HG02884 (cell line): ENCODE results near the gene PINK1.

Experiments
- ATAC-seq: cut with Tn5 transposase; IDR thresholded peaks from one replicate; pipeline ENCODE4 v1.9.1; 2021; ENCODE audit warnings: mild to moderate bottlenecking, moderate library complexity; ENCODE audit not compliant: unreplicated experiment

Gene PINK1

DNA sequence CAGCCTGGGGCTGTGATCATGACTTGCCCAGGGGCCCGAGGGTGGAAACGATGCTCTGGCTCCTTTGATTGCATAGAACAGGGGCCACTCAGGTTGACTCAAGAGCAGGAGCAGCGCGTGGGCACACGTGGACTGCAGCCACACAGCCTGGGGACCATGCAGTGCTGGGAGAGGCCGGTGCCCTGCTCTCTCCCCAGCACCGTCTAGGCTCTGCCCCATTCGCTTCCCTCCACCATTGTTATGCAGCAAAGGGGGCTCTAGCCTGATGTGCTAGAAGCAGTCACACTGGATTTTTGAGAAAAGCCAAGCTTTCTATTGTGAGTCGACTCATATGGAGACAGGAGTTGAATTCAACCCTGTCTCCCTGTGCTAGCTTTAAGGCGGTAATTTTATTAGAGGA is 8.7 kb downstream of the PINK1 start:
- no peak for ATAC-seq

DNA sequence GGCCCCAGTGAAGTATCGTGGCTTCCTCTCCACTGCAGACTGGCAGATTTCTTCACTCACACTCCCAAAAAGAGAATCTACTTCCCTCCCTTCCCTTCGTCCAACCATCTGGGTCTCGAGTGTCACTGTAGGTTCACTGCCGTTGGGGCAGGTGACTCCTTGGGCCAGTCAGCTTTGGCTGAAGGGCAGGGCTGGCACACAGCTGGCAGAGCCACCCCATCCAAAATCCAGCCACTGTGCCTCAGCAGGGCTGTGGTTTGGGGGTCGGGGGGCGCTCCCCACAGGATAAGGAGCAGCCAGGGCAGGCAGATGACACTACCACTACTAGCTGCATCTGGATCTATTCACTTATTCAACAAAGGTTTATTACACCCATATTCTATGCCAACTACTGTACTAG is 9.8 kb downstream of the PINK1 start:
- ATAC-seq, result no peak

DNA sequence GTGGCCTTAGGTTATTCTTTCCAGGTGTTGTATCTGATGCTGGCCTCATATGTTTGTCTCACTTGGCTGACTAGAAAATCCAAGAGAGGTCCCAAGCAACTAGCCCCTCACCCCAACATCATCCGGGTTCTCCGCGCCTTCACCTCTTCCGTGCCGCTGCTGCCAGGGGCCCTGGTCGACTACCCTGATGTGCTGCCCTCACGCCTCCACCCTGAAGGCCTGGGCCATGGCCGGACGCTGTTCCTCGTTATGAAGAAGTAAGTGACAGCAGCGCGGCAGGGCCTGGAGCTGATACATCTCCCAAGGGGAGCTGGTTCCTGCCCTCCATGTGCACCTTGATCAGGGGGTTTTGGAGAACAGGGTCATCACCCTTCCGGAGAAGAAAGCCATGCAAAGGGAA is 11.2 kb downstream of the PINK1 start:
- no peak for ATAC-seq

DNA sequence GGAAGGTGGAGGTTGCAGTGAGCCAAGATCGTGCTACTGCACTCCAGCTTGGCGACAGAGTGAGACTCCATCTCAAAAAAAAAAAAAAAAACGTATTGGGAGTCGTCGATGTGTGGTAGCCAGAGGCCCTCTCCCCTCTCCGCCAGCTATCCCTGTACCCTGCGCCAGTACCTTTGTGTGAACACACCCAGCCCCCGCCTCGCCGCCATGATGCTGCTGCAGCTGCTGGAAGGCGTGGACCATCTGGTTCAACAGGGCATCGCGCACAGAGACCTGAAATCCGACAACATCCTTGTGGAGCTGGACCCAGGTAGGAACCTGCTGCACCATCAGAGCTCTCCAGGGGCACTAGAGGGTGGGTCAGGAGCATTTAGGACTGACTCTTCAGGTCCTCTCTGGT is 12.2 kb downstream of the PINK1 start:
- ATAC-seq, result no peak

DNA sequence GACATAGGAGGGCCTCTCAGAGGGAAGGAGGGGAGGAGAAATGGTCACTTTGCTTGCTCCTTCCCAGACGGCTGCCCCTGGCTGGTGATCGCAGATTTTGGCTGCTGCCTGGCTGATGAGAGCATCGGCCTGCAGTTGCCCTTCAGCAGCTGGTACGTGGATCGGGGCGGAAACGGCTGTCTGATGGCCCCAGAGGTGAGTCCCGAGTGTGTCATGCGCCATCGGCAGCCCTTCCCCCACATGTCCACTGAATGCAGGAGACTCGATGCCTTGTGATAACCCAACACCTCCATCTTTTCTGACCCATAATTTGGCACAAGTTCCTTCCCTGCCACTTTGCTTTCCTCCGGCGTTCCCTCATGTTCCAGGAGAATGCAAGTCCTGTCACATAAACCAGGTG is 15.2 kb downstream of the PINK1 start:
- no peak for ATAC-seq

DNA sequence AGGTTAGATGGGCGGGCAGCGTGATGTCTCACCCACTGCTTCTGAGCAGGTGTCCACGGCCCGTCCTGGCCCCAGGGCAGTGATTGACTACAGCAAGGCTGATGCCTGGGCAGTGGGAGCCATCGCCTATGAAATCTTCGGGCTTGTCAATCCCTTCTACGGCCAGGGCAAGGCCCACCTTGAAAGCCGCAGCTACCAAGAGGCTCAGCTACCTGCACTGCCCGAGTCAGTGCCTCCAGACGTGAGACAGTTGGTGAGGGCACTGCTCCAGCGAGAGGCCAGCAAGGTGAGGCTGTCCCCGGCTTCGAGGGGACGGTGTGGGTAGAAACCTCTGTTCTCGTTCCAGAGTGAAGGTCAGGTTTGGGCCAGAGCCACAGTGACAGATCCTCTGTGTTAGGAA is 15.7 kb downstream of the PINK1 start:
- ATAC-seq, result no peak

DNA sequence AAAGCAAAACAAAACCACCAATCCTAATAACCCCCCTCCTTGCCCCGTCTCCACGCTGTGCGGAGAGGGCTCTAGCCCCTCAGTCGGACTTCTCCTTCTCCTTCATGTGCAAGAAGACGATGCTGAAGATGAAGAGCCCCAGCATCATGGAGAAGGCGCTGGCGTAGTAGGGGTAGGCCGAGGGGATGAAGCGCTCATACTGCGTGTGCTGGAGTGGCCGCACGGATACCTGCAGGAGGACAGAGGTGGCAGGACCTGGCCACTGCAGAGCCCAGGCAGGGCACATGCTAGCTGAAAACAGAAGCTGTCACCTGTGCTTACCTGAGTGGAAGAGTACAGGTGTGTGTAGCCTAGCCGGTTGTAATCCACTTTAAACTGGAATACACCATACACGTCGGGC is 19.0 kb downstream of the PINK1 start:
- no peak for ATAC-seq

DNA sequence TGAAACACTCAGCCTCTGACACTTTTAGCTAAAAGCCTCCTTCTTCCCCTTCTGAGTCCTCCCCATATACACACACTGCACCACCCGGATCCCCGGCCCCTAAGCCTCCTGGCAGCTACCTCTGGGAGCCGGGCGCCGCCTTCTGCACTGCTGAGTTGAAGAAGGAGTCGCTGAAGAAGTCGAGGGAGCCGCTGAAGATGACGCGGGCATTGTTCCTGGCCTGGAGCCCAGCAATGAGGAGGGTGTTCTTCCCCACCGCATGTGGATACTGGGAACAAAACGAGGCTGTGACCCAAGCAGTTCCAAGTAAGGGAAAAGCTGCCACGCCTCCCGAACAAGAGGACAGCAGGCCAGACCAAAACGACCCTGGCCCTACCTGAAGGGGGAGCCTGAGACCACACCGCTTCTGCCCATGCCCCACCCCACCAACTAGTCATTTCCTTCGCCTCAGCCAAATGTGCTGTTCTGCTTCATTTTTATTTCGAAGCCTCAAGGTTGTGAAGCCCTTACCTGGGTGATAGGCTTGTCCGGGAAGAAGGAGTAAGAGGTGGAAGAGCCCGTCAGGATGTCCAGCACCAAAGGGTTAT is 20.9 kb downstream of the PINK1 start:
- no peak for ATAC-seq

DNA sequence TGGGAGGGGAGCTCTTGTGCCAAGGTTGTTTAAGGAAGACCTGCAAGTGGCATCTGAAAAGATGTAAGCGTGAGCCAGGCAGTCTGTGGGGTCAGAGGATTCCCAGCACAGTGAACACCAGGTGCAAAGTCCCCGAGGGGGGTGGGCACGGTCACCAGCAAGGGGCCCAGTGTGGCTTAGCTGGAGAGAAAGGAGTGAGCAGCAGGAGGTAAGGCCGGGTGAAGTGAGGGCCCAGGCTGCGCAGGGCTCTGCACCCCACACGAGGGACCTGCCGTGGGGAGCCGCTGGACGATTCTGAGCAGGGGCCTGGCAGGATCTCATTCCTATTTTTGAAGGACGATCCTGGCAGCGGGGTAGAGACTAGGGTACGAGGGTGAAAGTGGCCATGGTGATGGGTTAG is 23.8 kb downstream of the PINK1 start:
- no peak for ATAC-seq

DNA sequence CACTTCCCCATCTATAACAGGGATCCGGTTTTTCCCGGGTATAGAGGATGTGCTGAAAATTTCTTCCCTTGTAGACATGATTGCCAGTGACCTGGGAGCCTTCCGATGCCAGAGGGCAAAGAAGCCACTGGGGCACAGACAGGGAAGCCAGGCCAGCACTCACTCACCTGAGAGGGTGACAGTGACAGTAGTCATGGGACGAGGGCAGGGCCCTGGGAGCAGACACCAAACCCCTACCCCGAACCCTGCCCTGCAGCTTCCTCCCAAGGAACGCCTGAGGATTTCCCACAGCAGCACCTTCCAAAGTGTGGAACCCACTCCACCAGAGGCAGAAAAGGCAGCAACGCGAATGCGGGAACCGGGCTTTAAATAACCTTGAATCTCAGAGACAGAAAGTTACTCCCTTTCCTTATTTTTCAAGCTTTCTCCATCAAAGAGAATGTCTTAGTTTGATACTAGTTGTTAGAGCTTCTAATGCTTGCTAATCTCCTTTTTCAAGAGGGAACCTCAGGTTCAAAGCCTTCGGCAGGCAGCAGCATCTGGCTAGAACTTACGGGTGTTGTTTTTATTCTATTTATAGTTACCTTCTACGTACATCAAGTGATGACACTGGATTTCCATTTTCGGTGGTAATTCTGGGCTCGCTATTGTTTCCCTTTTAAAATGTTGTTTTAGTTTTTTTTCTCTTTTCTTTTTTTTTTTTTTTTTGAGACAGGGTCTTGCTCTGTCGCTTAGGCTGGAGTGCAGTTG is 25.1 kb downstream of the PINK1 start:
- no peak for ATAC-seq

DNA sequence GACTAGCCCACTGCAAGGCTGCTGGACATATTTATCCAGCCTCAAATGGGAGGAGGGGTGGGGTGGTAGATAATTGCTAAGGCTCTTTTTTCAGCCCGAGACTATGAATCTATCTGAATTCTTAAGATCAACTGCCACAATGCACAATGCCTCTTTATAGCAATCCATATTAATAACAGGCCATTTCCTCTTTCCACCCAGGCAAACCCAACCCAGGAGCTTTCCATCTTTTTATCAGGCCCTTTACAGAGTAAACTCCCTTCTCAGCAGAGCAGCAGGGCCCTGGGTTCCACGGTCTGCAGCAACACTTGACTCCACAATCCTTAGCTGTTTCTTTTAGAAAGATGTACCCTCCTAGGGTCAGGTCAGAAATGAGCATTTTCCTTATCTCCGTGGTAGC is 27.1 kb downstream of the PINK1 start:
- no peak for ATAC-seq

DNA sequence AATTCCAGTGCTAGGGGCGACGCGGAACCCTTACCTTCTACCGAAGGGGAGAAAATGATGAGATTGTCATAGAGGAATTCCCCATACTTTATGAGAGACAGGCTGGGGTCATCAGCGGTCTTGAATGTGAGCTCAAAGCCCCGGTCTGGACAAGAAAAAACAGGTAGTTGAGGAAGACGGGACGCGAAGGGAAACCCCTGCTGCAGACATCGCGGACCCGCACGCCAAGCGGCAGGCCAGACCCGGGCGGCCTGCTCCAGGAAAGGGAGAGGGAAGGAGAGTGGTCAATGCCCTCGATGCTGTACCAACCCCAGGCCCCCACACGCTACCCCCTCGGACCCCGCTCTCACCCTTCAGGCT is 27.6 kb downstream of the PINK1 start:
- peak; percentile 2 for ATAC-seq

DNA sequence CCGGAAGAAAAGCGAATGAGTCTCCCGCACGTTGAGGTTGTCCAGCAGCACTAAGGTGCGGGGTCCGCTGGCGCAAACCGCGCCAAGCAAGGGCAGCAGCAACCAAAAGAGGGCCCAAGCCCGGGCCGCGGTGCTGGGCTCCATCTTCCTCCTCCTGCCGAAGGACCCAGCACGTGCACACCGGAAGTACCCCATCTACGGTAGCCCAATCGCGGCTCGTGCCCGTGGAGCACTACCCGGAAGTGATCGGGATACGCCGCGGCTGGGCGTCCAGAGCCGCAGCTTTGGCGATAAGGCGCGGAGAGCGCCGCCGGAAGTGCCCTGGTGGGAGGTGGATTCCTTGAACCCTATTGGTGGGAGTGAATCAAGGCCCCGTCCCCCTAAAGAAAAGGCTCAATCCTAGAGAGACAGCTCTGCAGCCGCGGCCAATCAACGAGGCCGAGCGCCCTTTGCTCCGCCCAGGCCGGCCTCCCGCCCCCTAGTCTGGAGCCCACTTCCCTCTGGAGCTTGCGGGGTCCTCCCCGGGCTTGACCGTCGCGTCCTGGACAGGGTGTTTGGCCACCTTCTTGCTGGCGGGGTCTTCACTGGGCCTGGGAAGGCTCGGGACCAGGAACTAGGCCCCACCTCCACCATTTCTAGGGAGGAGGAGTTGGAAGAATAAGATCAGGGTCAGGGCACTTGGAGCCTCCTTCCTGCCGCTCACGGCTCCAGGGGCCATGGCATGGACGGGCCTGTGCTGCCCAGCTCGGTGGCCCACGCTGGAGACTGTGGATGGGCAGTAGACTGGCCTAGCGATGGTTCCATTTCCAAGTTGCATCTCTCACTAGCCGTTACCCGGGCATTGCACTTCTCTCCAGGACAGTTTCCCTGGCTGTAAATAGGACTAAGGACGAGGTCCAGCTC is 28.2 kb downstream of the PINK1 start, which contains the start of gene DDOST:
TSS of gene DDOST (minus strand) at position 163 of the 903 bp plus-strand sequence. CDS start at position 144, 19 bp downstream.
- ATAC-seq, result peak; percentile 94

DNA sequence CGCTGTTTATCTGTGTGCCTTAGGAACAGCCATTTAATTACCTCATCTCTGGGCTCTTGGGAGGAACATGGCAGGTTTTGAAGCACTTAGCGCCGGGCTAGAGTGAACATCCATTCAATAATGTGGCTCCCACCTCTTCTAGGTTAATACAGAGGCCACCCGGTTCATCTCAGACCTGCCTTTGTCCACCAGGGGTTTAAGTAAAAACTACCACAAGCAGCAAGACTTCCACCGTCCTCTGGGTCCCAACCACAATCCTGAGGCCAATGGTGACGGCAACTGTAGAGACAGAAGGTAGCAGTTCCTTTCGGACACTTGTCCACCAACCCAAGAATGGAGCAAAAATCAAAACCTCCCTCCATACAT is 28.8 kb downstream of the PINK1 start:
- ATAC-seq, result no peak

DNA sequence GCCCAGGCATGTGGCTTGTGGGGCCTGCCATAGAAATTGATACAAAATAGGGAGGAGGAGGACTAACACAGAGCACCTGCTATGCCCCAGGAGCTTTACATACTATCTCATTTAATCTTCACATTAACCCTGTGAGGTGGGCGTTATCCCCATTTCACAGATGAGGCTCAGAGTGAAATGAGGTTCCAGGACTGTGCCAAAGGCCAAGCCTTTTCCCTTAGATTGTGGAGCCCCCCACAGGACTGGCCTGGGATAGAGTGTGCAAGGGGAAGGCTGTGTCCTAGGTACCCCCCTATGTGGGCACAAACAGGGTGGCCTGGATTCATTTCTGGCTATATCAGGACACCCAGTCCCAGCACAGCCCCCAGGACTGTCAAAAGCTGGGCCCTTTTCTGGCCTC is 30.1 kb downstream of the PINK1 start:
- no peak for ATAC-seq

DNA sequence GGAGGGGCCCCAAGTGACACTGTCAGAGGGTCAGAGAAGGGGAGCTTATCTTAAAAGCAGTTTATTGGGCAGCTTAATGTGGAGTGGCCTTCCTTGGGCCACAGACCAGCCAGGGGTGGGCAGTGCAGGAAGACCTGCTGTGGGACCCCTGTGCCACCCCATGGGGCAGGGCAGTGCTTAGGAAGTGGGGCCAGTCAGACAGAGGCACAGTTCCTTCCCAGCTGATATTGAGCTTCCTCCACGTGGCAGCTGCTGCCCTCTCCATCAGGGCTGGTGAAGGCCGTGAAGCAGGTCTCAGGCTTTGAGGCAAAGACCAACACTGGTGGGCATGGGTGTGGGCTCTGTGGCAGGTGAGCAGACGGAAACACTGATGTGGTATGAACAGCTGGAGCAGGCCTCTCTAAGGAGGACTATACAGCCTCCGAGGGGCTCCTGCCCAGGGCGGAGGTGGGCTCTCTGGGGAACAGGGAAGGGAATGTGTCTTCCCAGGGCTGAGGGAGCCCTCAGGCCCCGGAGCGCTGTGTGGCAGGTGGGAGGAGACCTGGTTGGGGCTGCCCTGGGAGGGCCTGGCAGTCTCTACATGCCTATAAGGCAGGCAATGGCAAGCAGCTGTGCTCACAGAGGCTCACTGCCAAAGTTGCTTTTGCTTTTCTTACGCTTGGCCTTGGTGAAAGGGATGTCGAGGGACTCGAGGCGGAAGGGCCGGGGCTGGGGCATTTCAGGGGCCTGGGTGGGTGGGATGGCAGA is 30.9 kb downstream of the PINK1 start:
- ATAC-seq, result no peak

DNA sequence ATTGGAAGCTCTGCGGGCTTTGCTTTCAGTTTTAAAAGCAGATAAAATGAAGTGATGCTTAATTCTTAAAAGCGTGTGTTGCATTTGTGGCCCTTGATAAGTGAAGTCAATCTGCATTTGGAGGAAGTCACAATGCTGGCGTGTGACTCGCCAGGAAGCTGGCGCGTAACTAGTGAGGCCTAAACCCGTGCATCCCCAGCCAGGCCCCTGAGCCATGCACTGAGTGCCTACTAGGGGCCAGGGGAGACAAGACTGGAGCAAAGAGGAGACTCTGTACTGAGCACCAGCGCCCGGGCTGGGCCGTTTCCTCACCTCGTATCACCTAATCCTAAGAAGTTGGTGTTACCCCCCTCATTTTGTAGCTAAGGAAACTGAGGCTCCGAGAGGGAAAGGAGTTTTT is 32.5 kb downstream of the PINK1 start:
- no peak for ATAC-seq

DNA sequence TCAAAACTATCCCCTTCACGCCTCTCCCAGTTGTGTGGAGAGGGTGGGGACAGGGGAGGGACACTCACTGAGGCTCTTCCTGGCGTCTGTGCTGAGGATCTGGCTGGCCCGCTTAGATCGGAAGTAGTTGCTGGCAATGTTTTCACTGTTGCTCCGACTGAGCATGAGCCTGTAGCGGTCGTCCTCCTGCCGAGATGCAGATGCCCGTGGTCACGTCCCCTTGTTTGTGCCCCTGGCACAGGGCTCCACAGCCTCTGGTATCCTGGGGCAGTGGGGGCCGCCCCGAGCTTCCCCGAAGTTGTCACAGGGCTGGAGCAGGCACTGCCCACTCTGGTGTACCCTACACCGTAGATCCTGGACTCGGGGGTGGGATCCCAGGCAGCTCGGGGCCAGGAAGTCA is 32.9 kb downstream of the PINK1 start:
- ATAC-seq, result no peak

DNA sequence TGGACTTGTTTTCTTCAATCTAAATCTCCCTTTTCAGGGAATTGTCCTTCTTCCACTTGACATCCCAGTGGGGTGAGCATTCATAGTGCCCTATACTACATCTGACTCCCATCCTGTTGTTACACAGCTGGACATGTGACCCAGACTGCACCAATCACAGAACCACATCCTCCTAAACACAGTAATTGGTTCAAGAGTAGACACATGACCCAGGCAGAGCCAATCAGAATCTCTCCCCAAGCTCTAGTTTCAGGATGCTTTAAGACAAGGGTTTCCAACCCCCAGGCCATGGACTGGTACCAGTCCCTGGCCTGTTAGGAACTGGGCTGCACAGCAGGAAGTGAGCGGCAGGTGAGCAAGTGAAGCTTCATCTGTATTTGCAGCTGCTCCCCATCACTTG is 33.5 kb downstream of the PINK1 start:
- no peak for ATAC-seq

DNA sequence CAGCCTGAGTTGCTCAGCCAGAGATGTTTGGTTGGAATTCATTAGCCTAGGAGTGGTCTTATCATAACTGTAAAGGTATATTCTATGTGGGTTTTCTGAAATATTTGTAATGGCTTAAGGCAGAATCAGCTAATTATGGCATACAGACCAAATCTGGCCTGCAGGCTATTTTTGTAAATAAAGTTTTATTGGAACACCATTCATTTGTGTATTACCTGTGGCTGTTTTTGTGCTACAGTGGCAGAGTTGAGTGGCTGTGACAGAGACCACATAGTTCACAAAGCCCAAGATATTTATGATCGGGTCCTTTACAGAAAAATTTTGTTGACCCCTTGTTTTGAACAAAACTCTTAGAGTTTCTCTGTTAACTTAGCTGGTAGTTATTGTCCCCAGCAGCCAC is 35.3 kb downstream of the PINK1 start:
- ATAC-seq, result no peak

DNA sequence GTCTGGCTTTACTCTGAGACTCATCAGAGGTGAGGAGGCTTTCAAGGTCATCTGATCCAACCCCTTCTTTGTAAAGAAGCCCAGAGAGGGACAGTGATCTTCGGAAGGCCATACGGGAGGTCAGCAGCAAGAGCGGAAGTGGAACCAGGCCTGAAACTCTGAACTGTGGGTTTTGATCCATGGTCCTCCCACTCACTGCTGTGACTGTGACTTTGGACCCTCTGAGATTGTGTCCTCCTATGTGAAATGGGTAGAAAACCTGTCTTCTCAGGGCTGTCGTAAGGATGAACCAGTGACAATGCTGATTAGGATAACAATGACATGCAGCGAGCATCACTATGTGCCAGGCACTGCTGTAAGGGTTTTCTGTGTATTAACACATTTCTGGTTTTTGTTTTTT is 37.7 kb downstream of the PINK1 start:
- no peak for ATAC-seq
